NCI-H446 (cell line): ENCODE data around the gene ITM2B.

ENCODE experiments used
- DNase-seq, 2 experiments: peaks; one replicate each; lab custom pipeline; 2025; lab: John Stamatoyannopoulos, UW

ITM2B gene

DNA sequence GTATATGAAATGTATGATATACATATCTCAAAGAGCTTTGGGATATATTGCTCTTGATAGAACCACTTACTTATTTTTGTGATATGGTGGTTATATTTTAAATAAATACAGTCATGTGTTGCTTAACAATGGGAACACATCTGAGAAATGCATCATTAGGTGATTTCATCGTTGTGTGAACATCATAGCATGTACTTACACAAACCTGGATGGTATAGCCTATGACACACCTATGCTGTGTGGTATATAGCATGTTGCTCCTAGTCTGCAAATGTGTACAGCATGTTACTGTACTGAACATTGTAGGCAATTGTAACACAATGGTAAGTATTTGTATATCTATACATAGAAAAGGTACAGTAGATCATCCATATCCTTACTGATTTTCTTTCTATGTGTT, 78.2 kb downstream of the ITM2B start:
- DNase-seq = no peak

DNA sequence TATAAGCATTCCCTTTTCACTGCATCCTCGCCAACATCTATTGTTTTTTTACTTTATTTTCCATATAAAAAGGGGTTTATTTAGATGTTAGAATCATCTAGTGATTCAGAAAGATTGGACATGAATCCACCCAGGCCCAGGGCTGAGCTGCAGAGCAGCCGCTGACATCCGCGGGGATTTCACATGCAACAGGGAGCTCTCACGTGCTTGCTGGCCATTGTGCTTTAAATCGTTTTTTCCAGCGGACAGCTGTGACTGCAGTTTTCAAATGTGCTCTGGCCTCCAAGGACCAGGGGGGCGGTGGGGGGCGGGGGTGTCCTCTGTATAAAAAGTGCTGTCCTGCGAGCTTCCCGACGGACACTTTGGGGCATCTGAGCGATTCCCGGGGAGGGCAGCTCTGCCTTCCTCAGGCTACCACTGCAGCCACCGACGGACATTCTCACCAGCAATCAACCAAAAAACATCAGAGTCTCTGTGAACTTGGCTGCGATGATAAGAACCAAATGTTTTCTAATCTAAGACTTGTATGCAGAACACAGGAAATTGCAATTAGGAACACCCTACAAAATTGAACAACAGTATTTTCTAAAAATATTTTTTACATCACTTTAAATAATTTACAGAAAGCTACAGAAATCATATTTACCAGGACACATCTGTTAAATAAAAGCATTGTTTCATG, 83.1 kb downstream of the ITM2B start:
- DNase-seq = no peak

DNA sequence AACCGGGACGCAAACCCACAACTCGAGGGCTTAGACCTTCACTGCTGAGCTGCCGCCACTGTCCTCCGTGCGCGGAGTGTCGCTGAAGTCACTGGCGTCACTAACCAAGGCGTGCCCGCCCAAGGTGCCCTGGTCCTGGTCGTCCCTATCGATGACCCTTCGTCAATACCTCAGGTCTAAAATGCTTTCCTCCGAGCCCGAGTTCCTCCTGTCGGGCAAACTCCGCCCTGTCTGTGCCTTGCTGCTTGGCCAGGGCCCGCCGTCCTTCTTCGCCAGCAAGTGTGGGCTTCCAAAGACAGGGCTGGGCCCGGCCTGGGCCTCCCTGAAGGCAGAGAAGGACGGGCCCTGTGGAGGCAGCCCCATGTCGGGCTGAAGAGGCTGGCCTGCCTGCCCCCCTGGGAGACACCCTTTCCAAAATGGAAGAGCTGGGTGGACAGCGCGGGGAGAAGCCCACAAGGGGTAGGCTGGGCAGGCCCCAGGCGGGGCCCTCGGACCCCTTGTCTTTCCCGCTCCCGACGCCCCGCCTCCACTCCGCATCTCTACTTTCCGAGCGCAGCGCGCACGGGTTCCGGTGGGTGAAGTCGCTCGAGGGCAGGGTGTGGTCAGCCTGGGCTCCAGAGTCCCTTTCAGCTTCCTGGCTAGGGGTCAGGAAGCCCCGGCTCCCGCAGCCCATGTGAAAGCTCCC, 84.0 kb downstream of the ITM2B start:
- DNase-seq = no peak

DNA sequence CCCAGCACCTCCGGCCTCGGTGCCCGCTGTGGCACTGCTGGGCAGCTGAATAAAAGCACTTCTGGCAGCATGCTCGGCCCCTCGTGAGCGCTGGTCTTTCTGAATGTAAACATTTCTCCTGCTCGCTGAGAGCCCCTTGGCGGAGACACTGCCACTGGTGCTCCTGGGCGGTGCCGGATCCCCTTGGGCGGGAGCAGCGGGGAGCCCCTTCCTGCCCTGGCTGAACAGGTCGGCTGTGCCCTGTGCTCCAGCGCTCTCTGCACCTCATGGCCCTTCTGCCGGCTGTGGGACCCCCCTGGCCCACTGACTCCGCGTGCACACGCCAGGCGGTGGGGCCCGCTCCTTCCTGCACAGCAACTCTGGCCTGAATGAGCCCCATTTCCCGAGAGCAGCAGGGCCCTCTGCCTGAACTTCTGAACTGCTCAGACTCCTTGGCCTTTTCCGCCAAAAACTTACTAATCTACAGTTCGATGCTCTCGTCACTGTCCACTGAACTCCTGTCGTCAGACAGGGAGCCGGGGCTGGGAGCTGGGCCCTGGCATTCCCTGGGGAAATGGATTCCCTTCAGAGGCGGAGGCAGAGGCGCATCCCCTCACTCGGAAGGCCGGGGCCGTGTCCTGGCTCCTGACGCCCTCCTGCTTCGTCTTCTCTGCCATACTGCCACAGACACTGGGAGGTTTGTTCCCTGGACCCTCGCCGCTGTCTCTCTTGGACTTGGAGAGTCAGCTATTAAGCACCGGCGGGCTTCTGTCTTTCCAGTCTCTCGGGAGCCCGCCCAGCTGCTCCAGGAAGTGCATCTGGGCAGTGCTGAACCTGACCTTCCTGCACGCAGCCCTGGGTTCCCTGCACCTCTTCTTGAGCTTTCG, 84.7 kb downstream of the ITM2B start:
- DNase-seq = no peak

DNA sequence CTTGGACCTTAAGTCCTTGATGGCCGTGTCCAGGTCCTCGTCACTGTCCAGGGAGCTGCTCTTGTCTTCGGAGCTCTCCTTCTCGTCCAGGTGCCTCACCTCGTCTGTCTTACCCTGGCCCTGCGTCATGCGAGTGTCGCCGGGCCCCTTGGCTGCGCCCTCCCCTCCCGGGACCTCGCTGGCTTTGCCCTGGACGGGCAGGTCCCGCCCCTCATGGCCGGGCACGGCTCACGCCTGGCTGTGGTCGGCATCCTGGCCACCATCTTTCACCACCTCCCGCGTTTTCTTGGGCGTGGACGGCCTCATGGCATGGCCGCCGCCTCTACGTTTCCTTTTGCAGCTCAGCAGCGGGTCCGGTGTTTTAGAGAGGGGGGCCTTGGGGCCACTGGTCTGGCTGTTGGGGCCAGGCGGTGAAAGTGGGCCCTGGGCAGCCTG, 85.4 kb downstream of the ITM2B start:
- no peak for DNase-seq

DNA sequence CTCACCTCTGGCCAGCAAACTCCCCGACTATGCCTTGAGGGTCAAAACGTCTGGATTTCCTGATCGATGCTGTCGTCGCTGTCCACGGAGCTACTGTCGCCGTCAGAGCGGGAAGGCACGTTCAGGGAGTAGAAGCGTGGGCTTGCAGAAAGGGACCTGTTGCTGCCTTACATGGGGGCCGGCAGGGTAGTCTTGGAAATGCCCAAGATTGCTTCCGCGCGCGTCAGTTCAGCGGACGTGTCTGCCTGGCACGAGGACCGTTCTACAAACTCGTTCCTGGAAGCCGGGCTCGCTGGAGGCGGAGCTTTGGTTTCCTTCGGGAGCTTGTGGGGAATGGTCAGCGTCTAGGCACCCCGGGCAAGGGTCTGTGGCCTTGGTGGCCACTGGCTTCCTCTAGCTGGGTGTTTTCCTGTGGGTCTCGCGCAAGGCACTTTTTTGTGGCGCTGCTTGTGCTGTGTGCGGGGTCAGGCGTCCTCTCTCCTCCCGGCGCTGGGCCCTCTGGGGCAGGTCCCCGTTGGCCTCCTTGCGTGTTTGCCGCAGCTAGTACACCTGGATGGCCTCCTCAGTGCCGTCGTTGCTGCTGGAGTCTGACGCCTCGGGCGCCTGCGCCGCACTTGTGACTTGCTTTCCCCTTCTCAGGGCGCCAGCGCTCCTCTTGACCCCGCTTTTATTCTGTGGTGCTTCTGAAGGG, 86.0 kb downstream of the ITM2B start:
- no peak for DNase-seq
